GM19238 (cell line): Measurements from ENCODE around the gene CDC14B.
"Not testable (repeated sequence)": the region's sequence is repeated elsewhere in the genome, so short reads cannot be mapped to it uniquely, and the experiment has no call there.

ENCODE experiments used
- DNase-seq: peaks from one replicate; pipeline ENCODE4 v3.0.0; 2011; ENCODE audit warnings: low spot score; ENCODE audit not compliant: insufficient read length

The CDC14B gene

DNA sequence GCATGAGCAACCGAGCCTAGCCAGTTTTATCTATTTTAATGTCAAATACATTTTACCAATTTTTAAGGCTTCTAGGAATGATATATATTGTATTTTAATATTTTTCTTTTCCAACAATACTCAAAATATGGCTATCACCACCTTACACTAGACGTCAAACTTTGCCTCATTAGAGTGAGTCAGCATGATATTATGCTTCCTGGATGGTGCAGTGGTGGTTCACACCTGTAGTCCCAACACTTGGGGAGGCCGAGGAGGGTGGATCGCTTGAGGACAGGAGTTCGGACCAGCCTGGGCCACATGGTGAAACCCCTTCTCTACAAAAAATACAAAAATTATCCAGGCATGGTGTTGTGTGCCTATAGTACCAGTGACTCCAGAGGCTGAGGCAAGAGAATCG lies 7.3 kb upstream of the CDC14B start:
- no peak for DNase-seq

DNA sequence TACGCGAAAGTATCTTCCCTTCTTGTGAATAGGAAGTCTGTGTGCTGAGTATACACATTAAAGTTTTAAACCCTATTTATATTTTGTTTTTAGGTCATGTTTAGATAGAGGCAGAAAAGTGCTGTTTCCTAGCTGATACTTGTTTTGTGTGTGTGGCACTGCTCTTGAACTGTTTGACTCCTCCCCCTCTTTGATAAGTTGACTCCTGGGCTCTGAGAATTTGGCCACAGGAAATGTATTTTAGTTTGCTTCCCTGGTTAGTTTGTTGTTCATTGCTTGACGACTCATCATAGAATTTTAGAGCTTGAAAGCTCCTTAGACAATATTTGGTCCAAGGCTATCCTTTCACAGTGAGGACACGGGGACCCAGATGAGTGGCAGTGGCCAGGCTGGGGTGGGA lies 2.0 kb upstream of the CDC14B start:
- DNase-seq, result no peak

DNA sequence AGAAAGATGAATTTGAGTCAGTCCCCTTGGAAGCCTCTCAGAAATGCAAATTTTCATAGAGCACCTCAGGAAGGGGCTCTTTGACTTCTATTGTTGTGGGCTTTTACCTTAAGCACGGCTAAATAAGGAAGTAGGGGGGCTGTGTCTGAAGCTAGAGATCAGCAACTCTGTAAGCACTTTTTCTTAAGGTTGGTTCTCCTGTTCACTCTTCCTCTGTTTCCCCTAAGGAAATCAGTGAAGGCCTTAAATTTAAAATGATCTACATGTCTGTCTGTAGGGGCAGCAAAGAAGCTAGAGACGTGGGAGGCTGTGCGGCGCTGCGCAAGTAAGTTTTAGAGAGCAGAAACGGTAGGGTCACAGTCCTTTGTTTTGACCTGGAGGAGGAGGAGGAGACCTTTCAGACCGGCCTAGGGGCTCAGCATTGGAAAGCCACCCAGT lies 1.2 kb upstream of the CDC14B start:
- DNase-seq, result no peak

DNA sequence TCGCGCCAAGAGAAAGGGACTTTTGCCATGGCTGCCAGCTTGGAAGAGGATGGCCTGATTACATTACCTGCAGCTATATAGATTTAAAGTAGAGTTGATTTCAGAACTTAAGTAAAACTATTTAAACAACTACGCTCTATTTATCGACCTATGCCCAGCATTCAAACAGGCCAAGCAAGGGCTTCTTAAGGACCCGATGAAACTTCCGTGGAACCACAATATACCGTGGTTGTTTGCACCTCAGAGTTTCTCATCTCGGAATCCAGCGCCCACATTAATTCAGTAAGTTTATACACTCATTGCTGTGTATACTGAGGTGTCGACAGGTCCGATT lies 505 bp upstream of the CDC14B start:
- DNase-seq, result no peak

DNA sequence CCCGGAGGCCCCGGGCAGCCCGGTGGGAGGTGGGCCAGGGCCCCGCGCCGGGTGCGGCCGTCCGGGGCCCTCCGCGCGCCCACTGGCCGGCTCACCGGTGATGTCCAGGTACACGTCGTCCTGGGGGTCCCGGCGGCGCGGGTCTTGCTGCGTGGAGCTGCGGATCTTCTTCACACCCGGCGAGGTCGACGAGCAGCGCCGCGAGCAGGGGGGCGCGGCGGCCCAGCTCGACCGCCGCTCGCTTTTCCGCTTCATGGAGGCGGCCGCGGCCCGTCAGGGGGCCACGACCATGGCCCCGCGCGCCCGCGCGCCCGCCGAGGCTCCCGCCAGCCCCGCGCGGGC lies 548 bp downstream of the CDC14B start:
- DNase-seq, result no peak

DNA sequence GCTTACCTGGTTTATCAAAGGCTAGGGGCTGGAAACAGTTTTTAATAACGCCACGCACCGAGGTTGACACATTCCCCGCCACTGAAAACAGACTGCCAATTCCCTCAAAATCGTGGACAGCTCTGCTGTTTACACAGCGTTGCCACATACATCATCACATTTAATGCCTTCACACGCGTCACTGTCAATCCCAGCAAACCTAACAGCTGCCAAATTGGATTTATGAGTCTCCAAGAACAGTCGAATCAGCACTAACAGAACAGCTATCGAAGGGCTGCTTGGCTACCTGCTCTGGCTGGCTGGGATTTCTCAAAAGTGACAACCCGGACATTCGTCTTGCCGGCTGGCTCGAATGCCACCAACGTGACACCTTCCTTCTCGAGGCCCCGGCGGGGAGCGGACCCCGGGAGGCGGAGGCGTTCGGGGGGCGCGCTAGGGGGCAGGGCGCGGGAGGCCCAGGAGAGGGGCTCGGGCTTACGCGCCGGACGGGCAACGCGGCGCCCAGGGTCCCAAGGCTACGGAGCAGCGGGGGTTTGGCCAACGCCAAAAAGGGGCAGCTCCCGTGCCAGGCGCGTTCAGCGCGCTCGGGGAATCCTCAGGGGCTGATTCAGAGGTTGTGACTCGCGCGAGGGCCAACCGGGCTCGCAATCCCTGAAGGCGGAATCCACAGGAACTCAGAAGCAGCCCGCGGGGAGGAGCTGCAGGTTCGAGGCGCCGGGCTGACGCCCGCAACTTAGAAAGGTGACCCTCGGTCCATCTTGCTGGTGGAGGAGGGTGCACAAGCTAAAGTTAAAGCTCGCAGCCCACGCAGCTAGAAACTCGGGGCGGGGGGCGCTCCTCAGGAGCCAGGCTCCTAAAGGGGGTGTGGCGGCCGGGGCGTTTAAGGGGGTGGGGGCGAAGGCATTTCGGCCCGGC lies 1.2 kb downstream of the CDC14B start:
- DNase-seq, result no peak

DNA sequence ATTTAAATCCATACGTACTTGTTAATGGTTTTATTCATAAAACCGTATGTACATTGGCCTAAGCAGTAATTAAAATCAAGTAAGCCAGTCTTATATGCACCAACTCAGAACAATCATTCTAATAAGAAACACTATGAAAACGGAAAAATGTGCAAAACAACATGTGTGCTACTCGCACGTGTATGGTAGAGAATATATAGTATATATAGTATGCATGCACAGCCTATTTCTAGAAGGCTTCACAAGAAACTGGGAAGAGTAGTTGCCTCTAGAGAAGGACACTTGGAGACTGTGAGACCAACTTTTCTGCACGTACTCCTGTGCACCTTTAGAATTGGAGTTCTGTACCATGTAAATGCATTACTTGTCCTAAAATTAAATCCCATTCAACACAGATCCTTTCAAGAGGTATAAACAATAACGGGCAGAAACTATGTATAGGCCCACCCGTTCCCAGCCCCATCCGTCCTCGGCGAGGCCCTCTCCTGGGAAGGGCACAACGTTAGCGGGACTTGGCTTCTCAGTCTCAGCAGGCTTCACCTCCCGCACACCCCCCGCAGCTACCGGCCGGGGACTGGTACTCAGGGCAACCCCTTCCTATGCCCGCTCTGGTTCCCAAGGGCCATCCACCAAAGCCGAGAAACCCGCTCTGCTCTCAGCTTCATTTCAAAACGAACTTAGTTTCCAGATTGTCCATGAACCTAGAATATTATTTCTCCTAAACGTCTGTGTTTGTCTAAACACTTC lies 2.0 kb downstream of the CDC14B start:
- DNase-seq, result no peak

DNA sequence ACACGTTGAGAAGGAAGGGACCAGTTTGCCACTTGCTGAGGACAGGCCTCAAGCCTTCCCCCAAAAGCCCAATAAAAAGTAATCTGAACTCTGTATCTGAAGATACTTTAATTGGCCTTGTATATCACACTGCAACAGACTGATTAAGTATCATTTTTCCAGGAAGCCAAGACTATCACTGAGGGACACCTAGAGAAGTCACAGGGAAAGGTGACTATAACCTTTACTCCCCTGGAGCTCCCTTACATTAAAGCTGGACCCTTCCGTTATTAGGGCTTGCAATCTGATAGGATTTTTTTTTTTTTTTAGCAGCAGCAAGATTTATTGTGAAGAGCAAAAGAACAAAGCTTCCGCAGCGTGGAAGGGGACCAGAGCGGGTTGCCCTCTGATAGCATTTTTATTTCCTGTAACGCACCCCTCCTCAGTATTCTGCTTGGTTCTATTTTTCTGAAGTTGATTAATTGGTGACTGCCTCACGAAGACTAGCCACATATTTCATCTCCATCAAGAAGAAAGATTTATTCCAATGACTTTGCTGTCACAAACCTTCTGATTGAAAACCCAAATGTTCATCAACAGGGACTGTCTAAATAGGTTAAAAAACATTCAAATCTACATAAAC lies 2.7 kb downstream of the CDC14B start:
- DNase-seq, result no peak

DNA sequence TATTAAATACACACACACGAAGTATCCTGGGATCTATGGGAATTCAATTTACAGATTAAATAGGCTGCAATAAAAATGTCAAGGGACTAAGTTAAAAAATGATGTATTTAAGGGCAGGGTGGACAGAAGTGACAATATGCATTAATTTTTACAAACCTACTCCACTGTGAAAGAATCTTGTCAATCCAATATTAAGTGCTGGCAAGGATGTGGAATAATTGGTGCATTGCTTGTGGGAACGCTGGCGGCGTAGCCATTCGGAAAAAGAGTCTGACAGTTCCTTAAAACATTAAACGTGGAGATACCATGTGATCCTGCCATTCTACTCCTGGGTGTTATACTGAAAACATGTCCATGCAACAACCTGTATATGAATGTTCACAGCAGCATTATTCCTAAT lies 4.2 kb downstream of the CDC14B start:
- DNase-seq, result no peak

DNA sequence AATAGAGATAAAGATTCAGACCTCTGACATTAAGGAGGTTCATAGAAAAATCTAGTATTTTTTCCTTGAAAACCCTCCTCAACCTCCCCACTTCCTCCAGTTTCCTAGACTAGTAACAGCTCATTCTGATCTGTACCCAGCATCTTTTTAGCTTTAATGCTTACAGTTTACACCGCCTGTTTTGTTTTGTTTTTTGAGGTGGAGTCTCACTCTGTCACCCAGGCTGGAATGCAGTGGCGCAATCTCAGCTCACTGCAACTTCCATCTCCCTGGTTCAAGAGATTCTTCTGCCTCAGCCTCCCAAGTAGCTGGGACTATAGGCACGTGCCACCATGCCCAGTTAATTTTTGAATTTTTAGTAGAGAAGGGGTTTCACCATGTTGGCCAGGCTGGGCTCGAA lies 5.0 kb downstream of the CDC14B start:
- DNase-seq, result not testable (repeated sequence)

DNA sequence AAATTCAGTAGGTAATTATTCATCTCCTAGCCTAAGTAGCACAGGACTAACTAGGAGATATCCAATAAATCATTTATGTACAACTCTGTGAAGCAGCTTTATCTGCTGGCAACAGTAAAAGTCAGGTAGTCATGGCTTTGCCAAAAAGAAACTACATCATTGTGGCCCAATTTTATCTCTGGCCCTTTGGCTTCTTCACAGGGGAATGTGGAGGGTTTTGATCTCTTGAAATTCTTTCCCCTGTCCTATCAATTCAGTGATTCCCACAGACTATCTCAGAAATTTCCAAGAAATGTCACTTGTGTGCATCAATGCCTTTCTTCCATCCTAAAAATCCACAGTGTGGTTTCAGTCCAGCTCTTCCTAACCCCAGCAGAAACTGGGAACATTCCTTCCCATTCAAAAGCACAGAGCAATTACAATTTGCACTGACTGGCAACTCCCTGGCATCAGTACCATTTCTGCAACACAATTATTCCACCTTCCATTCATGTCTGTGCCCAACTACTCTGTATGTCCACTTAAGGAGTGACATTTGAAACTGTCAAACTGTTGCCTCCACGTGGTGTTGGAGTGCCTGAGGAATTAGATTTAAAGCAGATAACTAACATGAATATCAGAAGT lies 6.6 kb downstream of the CDC14B start:
- no peak for DNase-seq

DNA sequence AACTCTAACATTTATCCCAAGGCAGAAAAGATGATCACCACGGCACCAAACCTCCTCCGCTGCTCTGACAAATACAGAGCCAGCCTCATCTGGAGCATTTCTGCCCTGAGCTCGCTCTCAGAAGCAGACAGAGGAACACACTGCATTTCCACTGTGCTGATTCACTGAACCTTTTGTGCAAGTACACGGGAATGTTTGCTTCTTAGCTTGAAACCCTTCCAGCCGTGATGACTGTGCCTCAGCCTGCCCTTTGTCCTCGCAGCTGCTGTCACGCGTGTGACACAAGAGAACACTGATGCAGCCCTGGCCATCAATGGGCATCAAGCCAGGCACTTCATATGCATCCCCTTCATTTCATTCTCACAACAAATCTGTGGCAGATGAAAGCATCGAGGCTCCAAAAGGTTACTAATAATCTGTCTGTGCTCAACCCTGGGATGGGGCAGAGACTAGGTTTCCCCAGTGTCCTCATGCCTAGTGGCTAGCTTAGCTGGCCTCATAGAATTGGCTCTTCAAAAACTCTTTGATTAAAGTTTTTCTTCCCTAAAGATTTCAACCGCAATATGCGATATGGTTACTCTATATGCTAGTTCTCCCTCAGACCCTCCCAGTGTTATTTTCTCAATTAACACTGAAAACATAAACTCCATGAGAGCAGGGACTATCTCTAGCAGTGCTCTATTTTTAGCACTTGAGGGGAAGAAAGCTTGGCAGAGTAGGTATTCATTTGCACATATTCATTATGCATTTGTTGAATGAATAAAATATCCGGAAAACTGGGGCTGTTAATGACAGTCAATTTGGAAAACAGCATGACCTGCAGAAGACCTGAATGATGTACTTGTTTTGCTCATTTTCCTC lies 7.3 kb downstream of the CDC14B start:
- no peak for DNase-seq

DNA sequence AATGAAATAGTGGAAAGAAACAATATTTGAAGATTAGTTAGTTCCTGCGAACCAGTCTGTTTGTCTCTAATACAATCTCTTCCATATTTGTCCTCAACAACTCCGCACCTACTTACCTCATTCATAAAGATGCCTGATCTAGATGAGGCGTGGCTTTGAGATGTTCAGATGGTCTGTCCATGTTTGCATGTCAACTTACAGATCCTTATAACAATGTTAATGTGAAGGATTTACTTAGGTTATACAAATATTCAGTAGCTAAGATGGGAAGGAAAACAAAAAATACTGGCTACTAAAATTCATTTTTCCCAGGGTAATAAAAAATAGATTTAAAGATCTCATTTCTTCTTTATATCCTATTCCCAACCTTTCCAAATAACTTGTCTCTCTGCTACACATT lies 8.3 kb downstream of the CDC14B start:
- no peak for DNase-seq

DNA sequence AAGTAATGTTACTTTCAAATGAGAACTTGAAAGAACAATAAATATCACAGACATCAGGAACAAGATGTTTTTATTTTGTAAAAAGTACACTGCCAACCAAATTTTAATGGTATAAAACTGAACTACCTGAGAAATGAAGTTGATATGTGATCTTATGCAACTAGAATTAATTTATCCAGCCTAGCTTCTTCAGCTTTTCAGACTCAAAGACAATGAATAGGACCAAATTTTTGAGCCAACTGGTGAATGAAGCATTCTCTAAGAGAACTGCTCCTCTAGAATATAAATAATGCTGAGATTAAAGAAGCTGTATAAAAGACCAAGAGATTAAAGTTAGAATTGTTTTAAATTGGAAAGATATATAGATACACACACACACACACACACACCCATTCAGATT lies 9.9 kb downstream of the CDC14B start:
- no peak for DNase-seq

DNA sequence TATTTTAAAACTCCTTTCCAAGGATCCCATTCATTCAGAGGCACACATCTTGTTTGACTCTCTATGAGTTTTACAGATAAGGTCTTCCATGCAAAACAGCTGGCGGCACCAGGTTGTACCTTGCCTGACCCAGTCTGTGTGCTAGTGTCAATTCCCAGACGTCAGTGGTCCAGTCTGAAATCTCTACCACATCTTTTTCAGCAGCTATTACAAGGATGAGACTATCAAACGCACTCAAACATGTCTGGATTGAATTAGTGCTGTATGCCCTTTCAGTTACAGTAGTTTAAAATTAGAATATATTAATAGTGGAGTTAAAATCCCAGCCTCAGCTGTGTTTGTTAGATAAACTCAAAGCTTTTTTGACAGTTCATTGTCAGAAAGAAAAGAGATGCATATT lies 11.7 kb downstream of the CDC14B start:
- DNase-seq, result no peak

DNA sequence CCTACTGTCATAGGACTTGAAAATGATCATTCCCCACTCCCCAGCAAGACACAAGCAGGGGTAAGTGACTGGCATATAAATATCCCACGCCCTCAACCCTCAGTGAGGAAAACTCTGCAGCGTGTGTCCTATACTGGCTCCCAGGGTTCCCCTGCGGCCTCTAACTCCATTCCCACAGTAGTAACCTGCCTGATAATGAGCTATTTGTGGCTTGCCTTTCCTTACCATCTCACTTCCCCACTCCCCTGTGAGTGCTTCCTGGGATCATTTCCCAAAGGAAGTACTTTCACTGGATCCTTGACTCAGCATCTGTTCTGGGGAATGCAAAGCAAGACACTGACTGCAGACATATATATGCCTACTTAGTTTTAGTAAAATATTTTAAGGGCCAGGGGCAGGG lies 14.3 kb downstream of the CDC14B start:
- no peak for DNase-seq

DNA sequence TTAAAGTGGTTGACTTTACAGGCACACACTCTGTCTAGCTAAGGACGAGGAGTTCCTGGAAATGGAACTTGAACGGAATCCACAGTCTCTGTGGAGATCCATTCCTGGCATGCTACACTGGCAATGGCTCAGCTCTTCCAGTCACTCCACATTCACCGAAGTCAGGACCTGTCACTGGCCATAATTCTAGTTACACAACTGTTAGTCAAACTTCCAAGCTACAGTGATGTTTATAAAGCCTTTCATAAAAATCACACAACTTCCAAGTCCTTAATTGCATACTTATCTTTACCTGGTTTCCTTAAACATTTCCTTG lies 15.7 kb downstream of the CDC14B start:
- DNase-seq, result no peak

DNA sequence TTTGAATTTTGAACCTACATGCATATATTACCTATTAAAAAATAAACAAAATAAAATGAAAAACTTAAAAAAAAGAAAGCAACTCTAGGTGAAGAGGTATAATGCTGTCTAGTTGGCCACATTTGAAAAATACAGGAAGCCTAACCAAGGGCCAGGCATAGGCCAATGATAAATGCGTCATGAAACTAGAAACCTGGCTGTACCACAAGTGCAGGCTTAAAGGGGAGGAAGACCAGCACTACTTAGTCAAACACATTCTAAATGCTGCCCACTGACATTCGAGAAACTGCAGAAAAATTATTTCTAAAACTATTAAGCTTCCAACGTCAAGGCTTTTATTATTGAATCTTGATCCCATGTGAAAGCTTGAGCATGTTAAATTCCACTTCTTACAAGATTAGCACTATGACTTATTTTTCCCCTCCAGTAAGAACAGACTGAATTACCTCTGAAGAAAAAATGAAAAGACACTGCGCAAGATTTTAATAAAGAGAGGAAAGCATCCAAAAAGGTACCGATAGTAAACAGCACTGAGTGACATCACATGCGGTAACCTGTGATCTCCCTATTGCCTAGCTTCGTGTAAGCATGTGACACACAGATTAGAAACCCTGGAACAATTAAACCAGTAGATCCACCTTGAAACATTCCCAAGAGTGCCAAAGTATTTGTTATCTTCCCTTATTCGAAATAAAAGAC lies 16.2 kb downstream of the CDC14B start:
- no peak for DNase-seq

DNA sequence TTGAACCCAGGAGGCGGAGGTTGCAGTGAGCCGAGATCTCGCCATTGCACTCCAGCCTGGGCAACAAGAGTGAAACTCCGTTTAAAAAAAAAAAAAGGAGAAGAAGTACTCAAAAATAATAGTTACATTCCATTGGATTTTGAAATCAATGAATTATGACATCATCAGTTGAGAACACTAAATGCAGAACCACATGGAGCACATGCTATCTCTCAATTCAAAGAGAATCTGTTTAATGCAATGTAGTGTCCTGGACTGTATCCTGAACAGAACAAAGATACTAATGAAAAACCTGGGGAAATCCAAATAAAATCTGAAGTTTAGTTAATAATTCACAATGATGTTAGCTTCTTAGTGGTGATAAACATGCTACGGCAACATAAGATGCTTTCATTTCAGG lies 20.3 kb downstream of the CDC14B start:
- DNase-seq, result no peak

DNA sequence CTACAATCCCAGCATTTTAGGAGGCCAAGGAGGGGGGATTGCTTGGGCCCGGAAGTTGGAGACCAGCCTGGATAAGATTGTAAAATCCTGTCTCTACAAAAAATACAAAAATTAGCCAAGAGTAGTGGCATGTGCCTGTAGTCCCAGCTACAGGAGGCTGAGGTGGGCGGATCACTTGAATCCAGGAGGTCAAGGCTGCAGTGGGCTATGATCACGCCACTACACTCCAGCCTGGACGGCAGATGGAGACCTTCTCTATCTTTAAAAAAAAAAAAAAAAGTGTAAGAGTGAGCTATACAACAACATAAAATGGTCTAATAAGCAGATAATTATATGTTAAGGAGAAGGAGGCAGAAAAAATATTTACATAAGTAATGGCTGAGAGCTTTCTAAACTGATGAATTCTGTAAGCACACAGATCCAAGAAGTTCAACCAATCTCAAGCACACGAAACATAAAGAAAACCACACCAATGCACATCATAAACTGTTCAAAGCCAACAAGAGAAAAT lies 23.0 kb downstream of the CDC14B start:
- DNase-seq, result no peak
